T-helper 2 cell (primary cell): Measurements from ENCODE around the gene PPP4R1.

ENCODE experiments used
- DNase-seq, 5 experiments: peaks; one replicate each; pipeline versions ENCODE4 v3.0.0 to v3.0.0-alpha.2; 2012 to 2022

PPP4R1 gene

GRCh38 chr18:9546468-9546867 lies 67.9 kb downstream of the PPP4R1 start:
- DNase-seq: no peak

GRCh38 chr18:9545029-9545428 lies 69.3 kb downstream of the PPP4R1 start:
- no peak for DNase-seq

GRCh38 chr18:9542924-9543323 lies 71.4 kb downstream of the PPP4R1 start:
- DNase-seq: no peak

GRCh38 chr18:9539938-9540337 lies 74.4 kb downstream of the PPP4R1 start:
- no peak for DNase-seq

GRCh38 chr18:9539283-9539682 lies 75.1 kb downstream of the PPP4R1 start:
- DNase-seq: no peak

GRCh38 chr18:9537677-9538076 lies 76.7 kb downstream of the PPP4R1 start:
- DNase-seq: no peak

- no peak for DNase-seq
These were observed 77.8 kb downstream of the PPP4R1 start for GRCh38 chr18:9536354-9537152.

GRCh38 chr18:9535430-9535991 lies 78.8 kb downstream of the PPP4R1 start:
- DNase-seq: no peak

GRCh38 chr18:9534844-9535243 lies 79.5 kb downstream of the PPP4R1 start:
- DNase-seq: no peak

- DNase-seq: no peak
These were observed 82.5 kb downstream of the PPP4R1 start for GRCh38 chr18:9531791-9532410.

- peak in 1 of 5 experiments; percentile 42 for DNase-seq
These were observed 83.9 kb downstream of the PPP4R1 start for GRCh38 chr18:9530226-9531009.

GRCh38 chr18:9526458-9526857 lies 87.9 kb downstream of the PPP4R1 start:
- DNase-seq: no peak

- DNase-seq: no peak
These were observed 91.4 kb downstream of the PPP4R1 start for GRCh38 chr18:9522952-9523351.

- no peak for DNase-seq
These were observed 92.6 kb downstream of the PPP4R1 start for GRCh38 chr18:9521770-9522169.

GRCh38 chr18:9520666-9521065 lies 93.7 kb downstream of the PPP4R1 start:
- DNase-seq: no peak

GRCh38 chr18:9519399-9519798 lies 95.0 kb downstream of the PPP4R1 start:
- DNase-seq: no peak

- DNase-seq: peak in 1 of 5 experiments; percentile 8
These were observed 96.5 kb downstream of the PPP4R1 start for GRCh38 chr18:9517869-9518268.

GRCh38 chr18:9516437-9517064 lies 97.8 kb downstream of the PPP4R1 start:
- DNase-seq: peak in 2 of 5 experiments; percentile 6 to 50

- no peak for DNase-seq
These were observed 100.3 kb downstream of the PPP4R1 start for GRCh38 chr18:9513971-9514512.

- no peak for DNase-seq
These were observed 105.8 kb downstream of the PPP4R1 start for GRCh38 chr18:9508446-9509025.

GRCh38 chr18:9507565-9508088 lies 106.7 kb downstream of the PPP4R1 start:
- no peak for DNase-seq
